Measurements from ENCODE around the gene SLC9A8. TPM values are rescaled to one million over a fixed set of nuclear protein-coding genes. Genes with fewer than 3 reads are reported as not detected.

Gene SLC9A8
- total and polyA plus RNA-seq, 9 of the 15 experiments (the other 6 are each of a cell fraction or from before 2014, with no cell fraction given), result 0.56 to 9.7 (median 5.0) TPM

GRCh38 chr20:49812507-49813304 lies at the start of gene SLC9A8 (continued):
- TF ChIP-seq RBM39 (optimal IDR thresholded peaks at IDR 0.05; ENCODE audit: low read depth, low read length), result no peak
- TF ChIP-seq ZBTB12 (CRISPR knock-in tag; IDR thresholded peaks at IDR 0.05), result 0 out of 2 replicates have a peak, but pooled peaks have one; percentile 26
- TF ChIP-seq ZNF41 (CRISPR knock-in tag; conservative IDR thresholded peaks at IDR 0.05), result no peak
- peak; percentile 96 for TF ChIP-seq ETV5 (CRISPR knock-in tag; IDR thresholded peaks at IDR 0.05; ENCODE audit: low read depth)
- no peak for TF ChIP-seq MCM2 (IDR thresholded peaks at IDR 0.05; ENCODE audit: low read depth)
- no peak; the same call in 1 of the 2 replicates for TF ChIP-seq XRCC5 (IDR thresholded peaks at IDR 0.05; ENCODE audit: low read depth, low read length)
- no peak for TF ChIP-seq FOXA1 (IDR thresholded peaks at IDR 0.05; ENCODE audit: borderline replicate concordance)
- TF ChIP-seq FOXO4 (CRISPR knock-in tag; IDR thresholded peaks at IDR 0.05), result no peak
- TF ChIP-seq FOXK2 (conservative IDR thresholded peaks at IDR 0.05 in 1 of 2, IDR thresholded peaks at IDR 0.05 in 1 of 2; ENCODE audit: low read depth in 2 of 2), result peak in 1 of 2 experiments; percentile 51; a peak in 1 of 4 replicates
- no peak for TF ChIP-seq ZNF695 (CRISPR knock-in tag; IDR thresholded peaks at IDR 0.05)
- TF ChIP-seq ZNF436 (CRISPR knock-in tag; IDR thresholded peaks at IDR 0.05), result peak; percentile 87; the same call in 1 of the 2 replicates
- no peak for TF ChIP-seq HNRNPK (IDR thresholded peaks at IDR 0.05; ENCODE audit: low read depth, low read length, poor library complexity, severe bottlenecking)
- TF ChIP-seq PRMT5 (CRISPR knock-in tag; IDR thresholded peaks at IDR 0.05), result no peak
- TF ChIP-seq RNF219 (CRISPR knock-in tag; IDR thresholded peaks at IDR 0.05), result no peak
- no peak for TF ChIP-seq ZNF282 (CRISPR knock-in tag; IDR thresholded peaks at IDR 0.05)
- TF ChIP-seq MNT (conservative IDR thresholded peaks at IDR 0.05), result peak; percentile 71 to 88; a peak in 3 of 4 replicates
- no peak for TF ChIP-seq ZSCAN32 (CRISPR knock-in tag; IDR thresholded peaks at IDR 0.05)
- TF ChIP-seq BRF2 (IDR thresholded peaks at IDR 0.05; ENCODE audit: borderline replicate concordance, insufficient read depth, insufficient read length), result no peak

Measured in K562 (cell line).